MM.1S (cell line): ENCODE results near the gene RTN4R.

Experiments
- DNase-seq: peaks from one replicate; pipeline ENCODE4 v3.0.0-alpha.2; 2015
- H2AFZ ChIP-seq: fragments of 300-600 bp; sonication (generic); 2 replicates; pipeline ENCODE4 v1.6.0; 2016; ENCODE audit warnings: antibody characterized with exemption, low read length
- H3F3A ChIP-seq: fragments of 300-600 bp; sonication (generic); 2 replicates; pipeline ENCODE4 v1.6.1; 2016; ENCODE audit warnings: mild to moderate bottlenecking, antibody characterized with exemption, low read length, moderate library complexity, mixed read lengths; ENCODE audit not compliant: insufficient read depth
- H3K27ac ChIP-seq: fragments of 300-600 bp; sonication (generic); 2 replicates; pipeline ENCODE4 v1.5.1; 2016; ENCODE audit warnings: mild to moderate bottlenecking, low read length
- H3K27me3 ChIP-seq: fragments of 300-600 bp; sonication (generic); replicated peaks from 2 replicates; pipeline ENCODE4 v1.6.0; 2016; ENCODE audit warnings: low read length; ENCODE audit not compliant: insufficient read depth
- H3K36me3 ChIP-seq: fragments of 300-600 bp; sonication (generic); replicated peaks from 2 replicates; pipeline ENCODE4 v1.6.1; 2016; ENCODE audit warnings: mild to moderate bottlenecking, low read length, mixed read lengths; ENCODE audit not compliant: insufficient read depth
- H3K4me1 ChIP-seq: fragments of 300-600 bp; sonication (generic); 2 replicates; pipeline ENCODE4 v1.6.1; 2016; ENCODE audit warnings: low read length, mixed read lengths
- H3K4me2 ChIP-seq: fragments of 300-600 bp; sonication (generic); 2 replicates; pipeline ENCODE4 v1.6.0; 2016; ENCODE audit warnings: low read depth, low read length
- H3K4me3 ChIP-seq: fragments of 300-600 bp; sonication (generic); 2 replicates; pipeline ENCODE4 v1.5.1; 2016; ENCODE audit warnings: low read length, mixed read lengths
- H3K79me2 ChIP-seq: fragments of 300-600 bp; sonication (generic); 2 replicates; pipeline ENCODE4 v1.6.1; 2016; ENCODE audit warnings: mixed run types, low read length, mixed read lengths
- H3K9ac ChIP-seq: fragments of 300-600 bp; sonication (generic); 2 replicates; pipeline ENCODE4 v1.6.1; 2016; ENCODE audit warnings: low read length, mixed read lengths
- H3K9me2 ChIP-seq: fragments of 300-600 bp; sonication (generic); replicated peaks from 2 replicates; pipeline ENCODE4 v1.6.1; 2016; ENCODE audit warnings: mild to moderate bottlenecking, low read length, mixed read lengths; ENCODE audit not compliant: insufficient read depth
- H3K9me3 ChIP-seq: fragments of 300-600 bp; sonication (generic); replicated peaks from 2 replicates; pipeline ENCODE4 v1.6.1; 2016; ENCODE audit warnings: mild to moderate bottlenecking, low read length, mixed read lengths; ENCODE audit not compliant: insufficient read depth
- H4K20me1 ChIP-seq: fragments of 300-600 bp; sonication (generic); 2 replicates; pipeline ENCODE4 v1.6.1; 2016; ENCODE audit warnings: mild to moderate bottlenecking, low read length, moderate library complexity, mixed read lengths; ENCODE audit not compliant: insufficient read depth
- EZH2 ChIP-seq: fragments of 300-600 bp; sonication (generic); optimal IDR thresholded peaks from 2 replicates; pipeline ENCODE3; 2017; ENCODE audit warnings: low read depth, mild to moderate bottlenecking, antibody characterized with exemption, low read length, mixed read lengths
- EZH2phosphoT487 ChIP-seq: fragments of 300-600 bp; sonication (generic); IDR thresholded peaks from 2 replicates; pipeline ENCODE4 v1.6.1; 2018; ENCODE audit warnings: antibody characterized with exemption, low read length
- TF ChIP-seq, protein P1 (sequence below): fragments of 300-600 bp; sonication (generic); IDR thresholded peaks from 2 replicates; pipeline ENCODE4 v1.5.1; 2016; ENCODE audit warnings: antibody characterized with exemption, low read length, mixed read lengths

The RTN4R gene

DNA sequence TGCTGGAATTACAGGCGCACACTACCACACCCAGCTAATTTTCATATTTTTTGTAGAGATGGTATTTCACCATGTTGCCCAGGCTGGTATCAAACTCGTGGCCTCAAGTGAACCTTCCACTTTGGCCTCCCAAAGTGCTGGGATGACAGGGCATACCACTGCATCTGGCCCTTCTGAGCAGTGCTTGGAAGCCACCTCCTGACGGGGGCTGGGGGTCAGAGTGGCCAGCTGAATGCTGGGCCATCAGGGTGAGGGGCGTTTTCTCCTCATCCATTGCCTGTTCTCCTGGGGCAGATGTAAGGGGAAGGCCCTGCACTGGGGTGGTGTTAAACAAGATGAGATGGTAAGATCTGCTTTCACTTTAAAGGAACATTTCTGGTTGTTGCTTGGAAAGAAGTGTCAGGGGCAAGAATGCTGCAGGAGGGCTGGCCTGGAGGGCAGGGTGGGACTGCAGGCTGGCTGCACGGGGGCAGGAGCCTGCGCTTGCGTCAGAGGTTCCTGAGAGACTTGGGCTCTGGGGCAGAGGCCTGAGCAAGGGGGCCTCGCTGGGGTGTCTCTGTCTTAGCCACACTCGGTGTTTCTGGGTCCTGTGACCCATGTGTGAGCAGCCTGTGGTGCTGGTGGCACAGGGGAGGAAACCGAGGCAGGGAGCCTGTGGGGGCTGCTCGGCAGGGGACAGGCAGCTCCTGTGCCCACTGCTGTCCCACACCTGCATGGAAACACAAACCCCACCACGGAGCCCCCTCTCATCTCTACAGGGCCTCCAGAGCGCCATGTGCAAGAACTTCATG lies 34.5 kb upstream of the RTN4R start:
- Histone ChIP-seq H3K4me2 (no peak overlapping the region), H3F3A (no peaks in the 10 kb centered on the region), H3K9me2 (no peaks in the 10 kb centered on the region), H4K20me1 (no peaks in the 10 kb centered on the region), H3K9me3 (no peaks in the 10 kb centered on the region), H3K27me3 (peaks cover 18% of the 10 kb centered on the region), H2AFZ (no peak overlapping the region), H3K9ac (no peak overlapping the region), H3K4me1 (no peaks in the 10 kb centered on the region), H3K79me2 (no peaks in the 10 kb centered on the region), H3K36me3 (no peaks in the 10 kb centered on the region), H3K27ac (no peak overlapping the region), H3K4me3 (no peak overlapping the region)
- TF ChIP-seq, protein P1, sequence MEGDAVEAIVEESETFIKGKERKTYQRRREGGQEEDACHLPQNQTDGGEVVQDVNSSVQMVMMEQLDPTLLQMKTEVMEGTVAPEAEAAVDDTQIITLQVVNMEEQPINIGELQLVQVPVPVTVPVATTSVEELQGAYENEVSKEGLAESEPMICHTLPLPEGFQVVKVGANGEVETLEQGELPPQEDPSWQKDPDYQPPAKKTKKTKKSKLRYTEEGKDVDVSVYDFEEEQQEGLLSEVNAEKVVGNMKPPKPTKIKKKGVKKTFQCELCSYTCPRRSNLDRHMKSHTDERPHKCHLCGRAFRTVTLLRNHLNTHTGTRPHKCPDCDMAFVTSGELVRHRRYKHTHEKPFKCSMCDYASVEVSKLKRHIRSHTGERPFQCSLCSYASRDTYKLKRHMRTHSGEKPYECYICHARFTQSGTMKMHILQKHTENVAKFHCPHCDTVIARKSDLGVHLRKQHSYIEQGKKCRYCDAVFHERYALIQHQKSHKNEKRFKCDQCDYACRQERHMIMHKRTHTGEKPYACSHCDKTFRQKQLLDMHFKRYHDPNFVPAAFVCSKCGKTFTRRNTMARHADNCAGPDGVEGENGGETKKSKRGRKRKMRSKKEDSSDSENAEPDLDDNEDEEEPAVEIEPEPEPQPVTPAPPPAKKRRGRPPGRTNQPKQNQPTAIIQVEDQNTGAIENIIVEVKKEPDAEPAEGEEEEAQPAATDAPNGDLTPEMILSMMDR: no peak
- TF ChIP-seq EZH2 (no peak), EZH2phosphoT487 (no peak)
- DNase-seq: no peak

DNA sequence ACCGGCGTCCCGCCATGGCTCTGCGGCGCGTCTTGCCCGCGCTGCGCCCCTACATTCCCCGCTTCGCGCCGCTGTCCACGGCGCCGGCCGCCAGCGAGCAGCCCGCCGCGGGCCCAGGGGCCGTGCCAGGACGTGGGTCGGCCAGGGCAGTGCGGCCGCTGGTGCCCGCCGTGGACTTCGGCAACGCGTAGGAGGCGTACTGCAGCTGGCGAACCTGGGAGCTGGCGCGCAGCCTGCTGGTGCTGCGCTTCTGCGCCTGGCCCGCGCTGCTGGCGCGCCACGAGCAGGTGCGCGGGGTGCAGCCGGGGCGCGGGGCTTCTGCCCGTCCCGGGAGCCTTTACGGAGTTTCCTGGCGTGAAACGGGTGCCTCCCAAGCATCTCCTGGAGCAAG lies 31.6 kb upstream of the RTN4R start:
- Histone ChIP-seq H3K9ac (no peak overlapping the region), H3K4me3 (no peak overlapping the region), H2AFZ (no peak overlapping the region), H3F3A (no peaks in the 10 kb centered on the region), H3K27me3 (peaks cover 36% of the 10 kb centered on the region), H3K79me2 (no peaks in the 10 kb centered on the region), H3K27ac (no peak overlapping the region), H3K4me2 (peak overlapping the region; percentile 21; the same call in 1 of the 2 replicates), H3K9me3 (no peaks in the 10 kb centered on the region), H3K36me3 (no peaks in the 10 kb centered on the region), H4K20me1 (no peaks in the 10 kb centered on the region), H3K4me1 (no peaks in the 10 kb centered on the region), H3K9me2 (no peaks in the 10 kb centered on the region)
- TF ChIP-seq, protein P1: no peak
- TF ChIP-seq EZH2phosphoT487 (no peak), EZH2 (no peak)
- no peak for DNase-seq

DNA sequence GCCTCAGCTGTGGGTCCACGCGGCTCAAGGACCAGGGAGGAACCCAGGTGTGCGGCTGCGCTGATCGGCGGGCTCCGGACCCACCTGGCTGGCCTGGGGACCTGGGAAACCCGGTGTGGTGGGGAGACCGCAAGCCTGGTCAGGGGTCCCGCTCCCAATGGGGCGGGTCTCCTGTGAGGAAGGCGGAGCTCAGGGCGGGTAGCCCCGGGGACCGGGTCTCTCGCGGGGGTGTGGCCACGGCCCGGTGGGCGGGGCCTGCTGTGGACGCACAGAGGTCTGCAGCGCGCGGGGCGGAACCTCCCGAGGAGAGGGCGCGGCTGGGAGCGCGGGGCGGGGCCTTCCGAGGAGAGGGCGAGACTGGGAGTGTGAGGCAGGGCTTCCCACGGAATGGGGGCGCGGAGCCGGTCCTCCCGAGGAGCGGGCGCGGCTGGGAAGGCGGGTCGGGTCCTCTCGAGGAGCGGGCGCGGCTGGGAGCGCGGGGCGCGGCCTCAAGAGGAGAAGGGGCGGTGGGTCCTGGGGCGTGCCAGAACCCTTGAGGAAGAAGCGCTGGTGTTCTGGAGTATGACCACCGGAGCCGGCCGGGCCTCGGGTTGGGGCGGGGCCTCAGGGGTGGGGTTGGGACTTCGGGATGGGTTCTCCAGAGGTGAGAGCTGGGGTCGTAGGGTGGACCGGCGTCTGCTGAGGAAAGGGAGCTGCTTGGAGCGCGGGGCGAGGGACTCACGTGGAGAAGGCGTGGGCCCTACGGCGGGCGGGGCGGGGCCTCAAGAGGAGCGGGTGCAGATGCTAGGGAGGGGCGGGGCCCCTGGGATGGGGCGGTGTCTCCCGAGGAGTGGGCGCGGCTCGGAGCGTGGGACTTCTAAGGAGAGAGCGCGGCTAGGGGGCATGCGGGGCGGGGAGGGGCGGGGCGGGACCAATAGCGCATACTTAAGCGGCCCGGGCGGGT lies 31.0 kb upstream of the RTN4R start:
- Histone ChIP-seq H2AFZ (peak overlapping the region; percentile 61; the same call in 1 of the 2 replicates), H3K9me3 (no peaks in the 10 kb centered on the region)

More for the DNA sequence above, 31.0 kb upstream of the RTN4R start:
- Histone ChIP-seq H3K36me3 (no peaks in the 10 kb centered on the region), H3K27me3 (peaks cover 36% of the 10 kb centered on the region), H3F3A (no peaks in the 10 kb centered on the region), H3K27ac (no peak overlapping the region), H3K9ac (no peak overlapping the region), H4K20me1 (no peaks in the 10 kb centered on the region), H3K4me1 (no peaks in the 10 kb centered on the region), H3K79me2 (no peaks in the 10 kb centered on the region), H3K4me3 (peak overlapping the region; percentile 45; the same call in 1 of the 2 replicates), H3K9me2 (no peaks in the 10 kb centered on the region), H3K4me2 (peak overlapping the region; percentile 63)
- DNase-seq: peak; percentile 51
- no peak for TF ChIP-seq EZH2
- TF ChIP-seq, protein P1: no peak
- no peak for TF ChIP-seq EZH2phosphoT487
